K562 (cell line): Measurements from ENCODE around the gene JUND. TPM values are rescaled to one million over a fixed set of nuclear protein-coding genes. Genes with fewer than 3 reads are reported as not detected.

Source experiments
- ARID1B ChIP-seq: fragments of 450-650 bp; IDR thresholded peaks from 2 replicates; pipeline ENCODE4 v1.6.1; 2016; ENCODE audit warnings: antibody characterized with exemption, mild to moderate bottlenecking, inconsistent platforms
- ARNT ChIP-seq, 2 experiments: fragments of 450-650 bp; IDR thresholded peaks; 2 replicates each; pipeline ENCODE4 v1.6.1; 2016; ENCODE audit warnings: mild to moderate bottlenecking in 1 of 2
- CCNT2 ChIP-seq: IDR thresholded peaks from 2 replicates; pipeline ENCODE4 v1.6.1; 2011; ENCODE audit warnings: borderline replicate concordance, low read depth, mild to moderate bottlenecking, moderate library complexity, mixed read lengths, low read length; ENCODE audit not compliant: insufficient read length; ENCODE audit errors: extremely low read depth
- ELK1 ChIP-seq: sonication (generic); formaldehyde crosslinking; IDR thresholded peaks from 2 replicates; pipeline ENCODE4 v1.8.1; 2022; ENCODE audit warnings: missing genetic modification reagents
- GATAD2B ChIP-seq: fragments of 450-650 bp; IDR thresholded peaks from 2 replicates; pipeline ENCODE4 v1.6.1; 2017; ENCODE audit warnings: mild to moderate bottlenecking, borderline replicate concordance
- MAZ ChIP-seq, 2 experiments: fragments of 450-650 bp in 1 of 2; sonication (generic) in 1 of 2; formaldehyde crosslinking; IDR thresholded peaks in 1 of 2; conservative IDR thresholded peaks in 1 of 2; 2 replicates each; pipeline versions ENCODE4 v1.4.0 to v1.5.0; 2020; ENCODE audit warnings: mild to moderate bottlenecking in 1 of 2, missing genetic modification reagents in 1 of 2
- SIN3A ChIP-seq, 2 experiments: fragments of 150-350 bp in 1 of 2; IDR thresholded peaks; 2 replicates each; pipeline ENCODE4 v1.6.1; 2011 to 2016; ENCODE audit warnings: borderline replicate concordance in 2 of 2, low read depth in 2 of 2, low read length in 2 of 2, mild to moderate bottlenecking in 2 of 2, moderate library complexity in 2 of 2; ENCODE audit not compliant: control insufficient read depth in 1 of 2
- SMC3 ChIP-seq: conservative IDR thresholded peaks from 2 replicates; pipeline ENCODE4 v1.6.1; 2011; ENCODE audit warnings: low read depth, low read length, improper control_type of control experiment; ENCODE audit not compliant: insufficient read depth
- TEAD4 ChIP-seq, 2 experiments: sonication (generic) in 1 of 2; formaldehyde crosslinking in 1 of 2; IDR thresholded peaks; 2 replicates each; pipeline versions ENCODE4 v1.6.1 to v1.8.0; 2012 to 2022; ENCODE audit warnings: borderline replicate concordance in 1 of 2, inconsistent platforms in 1 of 2, low read length in 1 of 2, mild to moderate bottlenecking in 1 of 2, missing genetic modification reagents in 1 of 2
- ZBTB26 ChIP-seq: fragments of 450-650 bp; formaldehyde crosslinking; IDR thresholded peaks from 2 replicates; pipeline ENCODE4 v1.4.0; 2022; ENCODE audit warnings: missing genetic modification characterization
- ZMIZ1 ChIP-seq, 2 experiments: fragments of 150-350 bp in 1 of 2; IDR thresholded peaks; 2 replicates each; pipeline ENCODE4 v1.6.1; 2012 to 2016; ENCODE audit warnings: low read depth in 2 of 2, low read length in 2 of 2, mild to moderate bottlenecking in 1 of 2, moderate library complexity in 1 of 2
- ZNF217 ChIP-seq: sonication (generic); formaldehyde crosslinking; IDR thresholded peaks from 2 replicates; pipeline ENCODE4 v1.8.0; 2022; ENCODE audit warnings: mild to moderate bottlenecking, missing genetic modification reagents
- ZNF347 ChIP-seq: fragments of 450-650 bp; formaldehyde crosslinking; IDR thresholded peaks from 2 replicates; pipeline ENCODE4 v1.4.0; 2020; ENCODE audit warnings: low read depth, mild to moderate bottlenecking, moderate library complexity
- ZNF778 ChIP-seq: fragments of 450-650 bp; formaldehyde crosslinking; IDR thresholded peaks from 2 replicates; pipeline ENCODE4 v1.4.0; 2020; ENCODE audit warnings: mild to moderate bottlenecking, moderate library complexity
- polyA plus RNA-seq, 8 experiments: library from polyadenylated mRNA; depleted of rRNA in 4 of 8; stranded (reverse) in 5 of 8; unstranded in 3 of 8; fragments of >200 nt; fragmentation: Nextera tagmentation in 2 of 8; fragmentation: Illumina TruSeq in 1 of 8; extraction: Ambion mirVana in 2 of 8; extraction: Trizol in 1 of 8; gene quantifications; 2 replicates each; pipeline versions ENCODE4 v1.2.1 to v1.2.3, GENCODE V29; 2011 to 2014; ENCODE audit warnings: inconsistent platforms in 1 of 8, missing spikeins in 1 of 8
- total RNA-seq, 7 experiments: library from RNA; depleted of rRNA in 6 of 7; stranded (reverse); fragments of >200 nt in 6 of 7; fragmentation: Illumina TruSeq in 2 of 7; extraction: Trizol in 2 of 7; gene quantifications; 2 replicates each; pipeline versions ENCODE4 v1.2.1 to v1.2.3, GENCODE V29; 2011 to 2021; ENCODE audit warnings: low replicate concordance in 1 of 7
- TF ChIP-seq, protein P1 (sequence below): fragments of 450-650 bp; IDR thresholded peaks from 2 replicates; pipeline ENCODE4 v1.6.1; 2016; ENCODE audit warnings: low read depth, mild to moderate bottlenecking, moderate library complexity
- TF ChIP-seq, protein P2 (sequence below): fragments of 450-650 bp; IDR thresholded peaks from one replicate; pipeline ENCODE4 v1.6.1; 2018; ENCODE audit warnings: mild to moderate bottlenecking, moderate library complexity; ENCODE audit not compliant: partially characterized antibody

The JUND gene
- total and polyA plus RNA-seq, 9 of the 15 experiments (the other 6 are each of a cell fraction or from before 2014, with no cell fraction given) = 6.4 to 286 (median 42.3) TPM

GRCh38 chr19:18291590-18292461 lies 10.4 kb upstream of the JUND start (continued):
- TF ChIP-seq, protein P1, sequence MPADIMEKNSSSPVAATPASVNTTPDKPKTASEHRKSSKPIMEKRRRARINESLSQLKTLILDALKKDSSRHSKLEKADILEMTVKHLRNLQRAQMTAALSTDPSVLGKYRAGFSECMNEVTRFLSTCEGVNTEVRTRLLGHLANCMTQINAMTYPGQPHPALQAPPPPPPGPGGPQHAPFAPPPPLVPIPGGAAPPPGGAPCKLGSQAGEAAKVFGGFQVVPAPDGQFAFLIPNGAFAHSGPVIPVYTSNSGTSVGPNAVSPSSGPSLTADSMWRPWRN = no peak; the same call in 1 of the 2 replicates
- TF ChIP-seq ARNT (IDR thresholded peaks at IDR 0.05) (no peak), ELK1 (no peak), MAZ (CRISPR knock-in tag; conservative IDR thresholded peaks at IDR 0.05 in 1 of 2, IDR thresholded peaks at IDR 0.05 in 1 of 2) (peak; percentile 93 to 95), ZNF217 (no peak), ZBTB26 (CRISPR knock-in tag) (no peak), ARID1B (peak; percentile 59), GATAD2B (peak; percentile 81), TEAD4 (IDR thresholded peaks at IDR 0.05; ENCODE audit: low read length) (peak; percentile 79), TEAD4 (CRISPR knock-in tag; IDR thresholded peaks at IDR 0.05; ENCODE audit: borderline replicate concordance) (peak; percentile 89; the same call in 1 of the 2 replicates), SIN3A (IDR thresholded peaks at IDR 0.05; ENCODE audit: borderline replicate concordance in 2 of 2, control insufficient read depth in 1 of 2, low read depth in 2 of 2, low read length in 2 of 2) (no peak; a peak in 1 of 4 replicates), SMC3 (no peak), ZMIZ1 (IDR thresholded peaks at IDR 0.05; ENCODE audit: low read depth in 2 of 2, low read length in 2 of 2) (no peak; a peak in 1 of 4 replicates), ZNF778 (no peak), CCNT2 (peak; percentile 88), ZNF347 (no peak)
- TF ChIP-seq, protein P2, sequence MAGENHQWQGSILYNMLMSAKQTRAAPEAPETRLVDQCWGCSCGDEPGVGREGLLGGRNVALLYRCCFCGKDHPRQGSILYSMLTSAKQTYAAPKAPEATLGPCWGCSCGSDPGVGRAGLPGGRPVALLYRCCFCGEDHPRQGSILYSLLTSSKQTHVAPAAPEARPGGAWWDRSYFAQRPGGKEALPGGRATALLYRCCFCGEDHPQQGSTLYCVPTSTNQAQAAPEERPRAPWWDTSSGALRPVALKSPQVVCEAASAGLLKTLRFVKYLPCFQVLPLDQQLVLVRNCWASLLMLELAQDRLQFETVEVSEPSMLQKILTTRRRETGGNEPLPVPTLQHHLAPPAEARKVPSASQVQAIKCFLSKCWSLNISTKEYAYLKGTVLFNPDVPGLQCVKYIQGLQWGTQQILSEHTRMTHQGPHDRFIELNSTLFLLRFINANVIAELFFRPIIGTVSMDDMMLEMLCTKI = no peak
